ENCODE measurements around the gene CNTRL.
"Not testable (repeated sequence)": the region's sequence is repeated elsewhere in the genome, so short reads cannot be mapped to it uniquely, and the experiment has no call there.

Gene CNTRL

GRCh38 chr9:121074370-121075250, at the start of gene CNTRL:
Gene CNTRL (plus strand): TSS chr9:121074955. CDS start chr9:121088327, 13,372 bp downstream.
- DNase-seq (ENCODE audit: low read depth in 1 of 2, low spot score in 1 of 2) = peak; percentile 64 to 79

- no peak for DNase-seq (ENCODE audit: low read depth in 1 of 2, low spot score in 1 of 2)
These were observed 48.5 kb upstream of the CNTRL start for GRCh38 chr9:121026260-121026691.

GRCh38 chr9:121026768-121027167, 48.0 kb upstream of the CNTRL start:
- DNase-seq (ENCODE audit: low read depth in 1 of 2, low spot score in 1 of 2) = no peak

GRCh38 chr9:121028285-121028684, 46.5 kb upstream of the CNTRL start:
- DNase-seq (ENCODE audit: low read depth in 1 of 2, low spot score in 1 of 2) = not testable (repeated sequence)

- DNase-seq (ENCODE audit: low read depth in 1 of 2, low spot score in 1 of 2) = no peak
These were observed 45.3 kb upstream of the CNTRL start for GRCh38 chr9:121029469-121029868.

GRCh38 chr9:121034529-121034928, 40.2 kb upstream of the CNTRL start:
- DNase-seq (ENCODE audit: low read depth in 1 of 2, low spot score in 1 of 2) = no peak

GRCh38 chr9:121035717-121036116, 39.0 kb upstream of the CNTRL start:
- DNase-seq (ENCODE audit: low read depth in 1 of 2, low spot score in 1 of 2) = not testable (repeated sequence)

- DNase-seq (ENCODE audit: low read depth in 1 of 2, low spot score in 1 of 2) = no peak
These were observed 36.4 kb upstream of the CNTRL start for GRCh38 chr9:121038362-121038761.

GRCh38 chr9:121038804-121039203, 36.0 kb upstream of the CNTRL start:
- no peak for DNase-seq (ENCODE audit: low read depth in 1 of 2, low spot score in 1 of 2)

- no peak for DNase-seq (ENCODE audit: low read depth in 1 of 2, low spot score in 1 of 2)
These were observed 26.6 kb upstream of the CNTRL start for GRCh38 chr9:121048175-121048574.

GRCh38 chr9:121048618-121049017, 26.1 kb upstream of the CNTRL start:
- no peak for DNase-seq (ENCODE audit: low read depth in 1 of 2, low spot score in 1 of 2)

- DNase-seq (ENCODE audit: low read depth in 1 of 2, low spot score in 1 of 2) = no peak
These were observed 24.4 kb upstream of the CNTRL start, which contains the start of gene C5 for GRCh38 chr9:121050128-121050988. Gene C5 (minus strand): TSS chr9:121050275. CDS start chr9:121050246, 29 bp downstream.

- no peak for DNase-seq (ENCODE audit: low read depth in 1 of 2, low spot score in 1 of 2)
These were observed 21.2 kb upstream of the CNTRL start for GRCh38 chr9:121053544-121053943.

GRCh38 chr9:121055642-121056143, 19.1 kb upstream of the CNTRL start:
- DNase-seq (ENCODE audit: low read depth in 1 of 2, low spot score in 1 of 2) = no peak

- no peak for DNase-seq (ENCODE audit: low read depth in 1 of 2, low spot score in 1 of 2)
These were observed 16.9 kb upstream of the CNTRL start for GRCh38 chr9:121057821-121058220.

GRCh38 chr9:121059513-121059912, 15.2 kb upstream of the CNTRL start:
- DNase-seq (ENCODE audit: low read depth in 1 of 2, low spot score in 1 of 2) = no peak

GRCh38 chr9:121059998-121060636, 14.6 kb upstream of the CNTRL start:
- no peak for DNase-seq (ENCODE audit: low read depth in 1 of 2, low spot score in 1 of 2)

GRCh38 chr9:121066850-121067249, 7.9 kb upstream of the CNTRL start:
- no peak for DNase-seq (ENCODE audit: low read depth in 1 of 2, low spot score in 1 of 2)

GRCh38 chr9:121067640-121068039, 7.1 kb upstream of the CNTRL start:
- no peak for DNase-seq (ENCODE audit: low read depth in 1 of 2, low spot score in 1 of 2)

GRCh38 chr9:121069396-121069795, 5.4 kb upstream of the CNTRL start:
- DNase-seq (ENCODE audit: low read depth in 1 of 2, low spot score in 1 of 2) = no peak

GRCh38 chr9:121071370-121071755, 3.4 kb upstream of the CNTRL start:
- no peak for DNase-seq (ENCODE audit: low read depth in 1 of 2, low spot score in 1 of 2)
